Lung microvascular endothelial cell (primary cell): ENCODE measurements around the gene TNFRSF8. TPM values are rescaled to one million over a fixed set of nuclear protein-coding genes. Genes with fewer than 3 reads are reported as not detected.
A peak's percentile ranks its signal among the peaks of the same experiment; 100 is the strongest.

Experiments used
- DNase-seq, 2 donors: peaks; one replicate each; pipeline versions ENCODE4 v3.0.0 to v3.0.0-alpha.2; 2010; ENCODE audit warnings: low read depth in 2 of 2
- total RNA-seq: library from RNA; depleted of rRNA; stranded (reverse); fragments of >200 nt; gene quantifications from 2 replicates; pipeline ENCODE4 v1.2.1, GENCODE V29; 2014

TNFRSF8 gene
- total RNA-seq, 1 donor from 2014 or later = not detected

DNA sequence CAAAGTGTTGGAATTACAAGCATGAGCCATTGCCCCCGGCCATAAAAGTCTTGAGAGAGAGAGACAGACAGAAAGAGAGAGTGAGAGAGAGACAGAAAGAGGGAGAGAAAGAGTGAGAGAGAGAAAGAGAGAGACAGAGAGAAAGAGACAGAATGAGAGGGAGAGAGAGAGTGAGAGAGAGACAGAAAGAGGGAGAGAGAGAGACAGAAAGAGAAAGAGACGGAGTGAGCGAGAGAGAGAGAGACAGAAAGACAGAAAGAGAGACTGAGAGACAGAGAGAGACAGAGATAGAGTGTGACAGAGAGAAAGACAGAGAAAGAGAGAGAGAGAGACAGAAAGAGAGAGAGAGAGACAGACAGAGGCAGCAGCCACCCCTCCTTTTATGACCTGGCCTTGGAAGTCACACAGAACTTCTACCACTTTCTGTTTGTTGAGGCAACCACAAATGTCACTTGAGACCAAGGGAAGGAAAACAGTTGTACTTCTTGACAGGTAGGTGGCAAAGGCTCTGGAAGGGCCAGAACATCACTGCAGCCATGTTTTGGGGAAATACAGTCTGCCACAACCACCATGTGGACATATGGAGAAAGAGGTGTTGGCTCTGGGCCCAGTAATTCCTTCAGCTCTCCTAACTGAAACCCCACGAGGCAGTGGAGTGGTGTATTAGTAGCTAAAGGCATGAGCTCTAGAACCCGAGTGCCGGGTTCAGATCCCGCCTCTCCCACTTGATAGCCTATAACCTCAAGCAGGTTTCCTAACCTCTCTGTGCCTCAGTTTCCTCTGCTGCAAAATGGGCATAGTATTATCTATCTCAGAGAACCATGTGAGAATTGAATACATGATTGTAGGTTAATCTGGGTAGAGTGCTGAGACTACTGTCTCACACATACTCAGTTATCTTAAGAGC is 50.6 kb downstream of the TNFRSF8 start:
- DNase-seq = no peak

DNA sequence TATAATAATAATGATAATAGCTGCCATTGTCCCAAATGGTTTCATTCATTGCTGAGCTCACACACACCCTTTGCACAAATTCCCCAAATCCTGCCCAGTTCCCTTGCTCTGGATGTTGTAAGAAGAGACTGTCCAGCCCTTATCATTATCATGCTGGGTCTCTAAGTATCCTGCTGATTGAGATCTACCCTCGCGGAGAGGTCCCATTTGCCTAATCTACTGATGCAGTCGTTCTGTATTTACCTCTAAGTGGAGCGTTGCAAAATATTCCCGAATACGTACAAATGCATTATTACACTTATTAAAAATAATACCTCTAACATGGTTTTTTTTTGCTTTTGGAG is 51.2 kb downstream of the TNFRSF8 start:
- DNase-seq = no peak

DNA sequence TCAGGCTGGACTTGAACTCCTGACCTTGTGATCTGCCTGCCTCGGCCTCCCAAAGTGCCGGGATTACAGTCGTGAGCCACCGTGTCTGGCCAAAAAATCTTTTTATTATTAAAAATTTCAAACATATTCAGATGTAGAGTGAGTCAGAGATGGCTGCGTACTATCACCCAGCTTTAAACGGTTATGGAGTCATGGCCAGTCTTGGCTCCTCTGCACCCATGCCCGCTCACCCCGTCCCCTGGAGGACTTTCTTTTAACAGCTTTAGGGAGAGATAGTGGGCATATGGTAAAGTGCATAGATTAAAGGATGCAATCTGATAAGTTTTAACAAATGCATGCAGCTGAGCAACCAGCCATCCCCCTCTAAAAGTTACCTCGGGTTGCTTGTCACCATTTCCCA is 51.8 kb downstream of the TNFRSF8 start:
- DNase-seq = no peak

DNA sequence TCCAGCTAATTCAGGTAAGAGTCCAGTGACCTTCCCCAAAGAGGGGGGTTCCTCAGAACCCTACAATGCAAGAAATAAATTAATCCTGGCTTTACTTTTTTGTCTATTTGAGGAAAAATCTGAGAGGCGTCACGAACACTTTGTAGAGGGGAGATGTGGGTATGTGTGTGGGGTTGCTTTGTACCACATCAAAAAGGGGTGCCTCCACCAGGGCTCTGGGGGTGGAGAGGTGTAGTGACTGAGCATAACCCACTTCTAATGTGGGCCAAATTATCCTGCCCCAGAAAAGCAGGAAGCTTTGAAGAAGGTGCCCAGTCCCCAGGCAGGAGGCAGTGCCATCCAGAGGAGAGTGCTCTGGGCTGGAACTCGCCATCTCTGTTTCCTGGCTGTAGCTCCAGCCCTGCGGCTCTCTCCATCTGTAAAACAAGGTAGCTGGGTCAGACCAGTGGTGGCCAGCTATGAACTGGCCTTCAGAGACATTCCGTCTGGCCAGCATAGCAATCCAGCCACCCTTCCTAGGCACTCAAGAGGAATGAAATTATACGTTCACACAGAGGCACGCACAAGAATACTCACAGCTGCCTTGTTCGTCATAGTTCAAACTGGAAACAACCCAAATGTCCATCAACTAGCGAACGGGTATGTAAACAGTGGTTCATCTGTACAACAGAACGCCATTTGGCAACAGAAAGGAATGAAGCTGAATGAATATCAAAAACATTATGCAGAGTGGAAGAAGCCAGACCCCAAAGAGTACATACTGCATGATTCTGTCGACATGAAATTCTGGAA is 58.3 kb downstream of the TNFRSF8 start:
- DNase-seq = no peak

DNA sequence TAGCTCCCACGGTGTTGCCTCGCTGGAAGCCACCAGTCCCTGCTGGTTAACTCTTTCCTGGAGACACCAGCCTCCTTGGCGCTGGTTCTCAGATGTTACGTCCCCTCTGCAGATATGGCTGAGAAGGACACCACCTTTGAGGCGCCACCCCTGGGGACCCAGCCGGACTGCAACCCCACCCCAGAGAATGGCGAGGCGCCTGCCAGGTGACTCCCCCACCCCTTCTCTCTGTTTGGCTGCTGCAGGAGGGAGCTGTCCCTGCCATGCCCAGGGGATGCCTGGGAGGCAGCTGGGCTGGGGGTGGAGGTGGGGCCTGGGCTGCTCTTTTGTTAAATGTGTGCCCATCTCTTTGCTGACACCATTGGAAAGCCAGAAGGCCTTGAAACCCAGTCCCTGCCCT is 60.1 kb downstream of the TNFRSF8 start:
- no peak for DNase-seq

DNA sequence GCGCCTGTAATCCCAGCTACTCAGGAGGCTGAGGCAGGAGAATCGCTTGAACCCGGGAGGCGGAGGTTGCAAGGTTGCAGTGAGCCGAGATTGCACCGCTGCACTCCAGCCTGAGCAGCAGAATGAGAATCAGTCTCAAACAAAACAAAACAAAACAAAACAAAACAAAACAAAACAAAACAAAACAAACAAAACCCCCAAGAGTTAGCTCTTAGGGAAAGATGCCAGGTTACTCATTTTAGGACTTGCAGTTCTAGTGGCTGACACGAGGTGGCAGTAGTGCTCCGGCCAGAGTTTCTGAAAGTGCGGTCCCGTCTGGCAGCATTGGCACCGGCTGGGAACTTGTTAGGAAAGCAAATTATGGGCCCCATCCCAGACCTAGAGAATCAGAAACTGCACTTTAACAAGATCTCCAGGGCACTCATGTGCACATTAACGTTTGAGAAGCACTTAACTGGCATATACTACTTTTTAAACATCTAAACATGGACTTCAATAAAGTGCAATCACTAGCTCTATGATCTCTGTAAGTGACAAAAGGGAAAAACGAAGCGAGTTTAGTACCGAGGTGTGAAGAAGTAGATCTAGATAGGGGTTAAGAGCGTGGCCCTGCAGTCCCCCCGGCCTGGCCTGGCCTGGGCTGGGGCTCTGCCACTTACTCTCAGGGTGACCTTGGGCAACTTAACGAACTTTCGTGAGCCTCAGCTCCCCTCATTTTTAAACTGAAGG is 61.8 kb downstream of the TNFRSF8 start:
- DNase-seq = peak; percentile 73 to 81

DNA sequence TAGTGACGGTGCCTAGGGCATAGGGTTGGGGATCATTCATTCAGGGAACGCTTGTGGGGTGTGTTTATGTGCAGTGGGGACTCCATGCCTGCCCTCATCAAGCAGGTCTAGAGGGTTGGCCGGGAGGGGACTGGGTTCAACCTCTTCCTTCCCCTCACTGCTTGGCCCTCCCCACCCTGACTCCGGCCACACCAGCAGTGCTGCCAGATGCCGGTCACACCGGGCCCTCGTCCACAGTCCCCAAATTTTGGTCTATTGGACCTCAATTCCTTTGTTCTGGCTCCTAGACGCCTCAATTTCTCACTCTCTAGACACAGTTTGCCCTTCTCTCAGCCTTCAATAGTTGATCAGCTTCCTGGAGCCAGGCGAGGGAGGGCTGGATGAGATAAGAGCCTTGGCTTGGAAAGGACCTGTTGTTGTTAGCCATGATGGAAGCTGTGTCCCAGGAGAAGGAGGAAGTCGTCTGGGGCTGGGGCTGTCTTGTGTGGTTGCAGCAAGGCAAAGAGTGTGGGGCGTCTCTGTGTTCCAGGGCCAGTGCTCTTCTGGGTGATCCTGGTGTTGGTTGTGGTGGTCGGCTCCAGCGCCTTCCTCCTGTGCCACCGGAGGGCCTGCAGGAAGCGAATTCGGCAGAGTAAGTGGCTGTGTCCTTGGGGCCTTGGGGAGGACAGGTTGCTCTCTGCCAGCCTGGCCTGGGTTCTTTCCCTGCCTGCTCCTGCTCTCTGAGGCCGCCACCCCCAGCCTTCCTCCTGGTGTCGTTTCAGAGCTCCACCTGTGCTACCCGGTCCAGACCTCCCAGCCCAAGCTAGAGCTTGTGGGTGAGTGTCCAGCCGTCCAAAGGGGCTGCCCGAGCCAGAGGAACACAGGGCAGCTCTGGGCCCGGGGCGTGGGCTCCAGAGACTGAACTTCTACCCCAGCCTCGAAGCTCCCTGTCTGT is 62.6 kb downstream of the TNFRSF8 start:
- peak in 1 of 2 donors; percentile 29 for DNase-seq

DNA sequence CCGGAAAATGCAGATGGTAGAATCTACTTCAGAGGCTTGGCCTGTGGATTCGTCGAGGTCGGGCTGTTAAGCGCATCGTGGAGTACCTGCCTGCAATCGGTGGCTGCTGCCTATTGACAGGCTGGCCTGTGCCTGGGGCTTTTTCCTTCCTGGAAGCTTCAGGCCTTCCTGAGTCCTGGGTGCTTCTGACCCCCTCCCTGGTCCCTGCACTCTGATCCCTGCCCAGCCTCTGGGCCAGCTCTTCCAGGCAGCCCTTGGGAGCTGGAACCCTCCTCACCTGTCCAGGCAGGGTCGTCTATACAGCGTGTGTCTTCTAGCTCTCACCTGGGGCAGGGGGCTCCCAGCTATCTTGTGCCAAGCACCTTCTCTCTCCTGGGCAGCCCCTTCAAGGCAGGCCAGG is 63.7 kb downstream of the TNFRSF8 start:
- no peak for DNase-seq

DNA sequence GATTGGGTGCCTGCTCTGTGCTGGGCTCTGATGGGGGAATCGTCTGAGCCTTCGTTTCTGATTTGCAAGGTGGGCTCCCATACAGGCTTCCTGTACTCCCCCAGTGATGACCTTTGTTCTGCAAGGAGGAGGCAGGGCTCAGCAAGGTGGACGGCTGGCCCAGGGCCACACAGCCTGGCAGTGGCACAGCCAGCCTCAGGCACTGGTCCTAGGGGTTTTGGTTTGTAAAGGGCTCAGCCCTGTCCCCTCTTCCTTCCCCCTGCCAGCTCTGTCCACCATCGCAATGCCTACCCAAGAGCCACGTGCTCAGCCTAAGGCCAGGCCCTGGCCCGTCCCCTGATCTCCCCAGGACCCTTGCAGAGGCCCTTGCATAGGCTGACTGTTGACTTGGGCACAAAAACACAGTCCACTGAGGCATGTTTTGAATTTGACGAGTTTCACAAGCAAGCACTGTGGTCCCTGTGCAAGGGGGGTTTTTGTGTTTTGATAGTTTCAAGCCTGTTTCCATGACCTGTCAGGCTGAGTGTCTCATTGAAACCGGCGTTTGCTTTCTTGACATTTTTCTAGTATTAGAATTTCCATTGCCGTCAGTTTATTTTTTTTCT is 64.2 kb downstream of the TNFRSF8 start:
- no peak for DNase-seq

DNA sequence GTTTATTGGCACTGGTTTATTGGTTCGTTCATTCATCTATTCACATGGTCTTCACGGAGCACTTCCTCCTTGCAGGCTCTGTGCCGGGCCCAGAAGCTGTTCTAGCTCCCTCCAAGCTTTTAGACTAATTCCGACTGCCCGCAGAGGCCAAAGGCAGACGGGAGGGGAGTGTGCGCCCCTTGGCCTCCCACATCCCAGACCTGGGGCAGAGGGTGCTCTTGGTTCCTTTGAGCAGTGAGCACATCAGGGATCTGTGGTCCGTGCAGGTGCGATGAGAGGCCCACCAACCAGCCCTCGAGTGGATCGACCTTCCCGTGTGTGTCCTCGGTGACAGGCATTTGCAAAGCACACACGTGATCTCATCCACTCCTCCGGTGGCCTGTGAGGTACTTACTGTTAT is 65.0 kb downstream of the TNFRSF8 start:
- DNase-seq = no peak

DNA sequence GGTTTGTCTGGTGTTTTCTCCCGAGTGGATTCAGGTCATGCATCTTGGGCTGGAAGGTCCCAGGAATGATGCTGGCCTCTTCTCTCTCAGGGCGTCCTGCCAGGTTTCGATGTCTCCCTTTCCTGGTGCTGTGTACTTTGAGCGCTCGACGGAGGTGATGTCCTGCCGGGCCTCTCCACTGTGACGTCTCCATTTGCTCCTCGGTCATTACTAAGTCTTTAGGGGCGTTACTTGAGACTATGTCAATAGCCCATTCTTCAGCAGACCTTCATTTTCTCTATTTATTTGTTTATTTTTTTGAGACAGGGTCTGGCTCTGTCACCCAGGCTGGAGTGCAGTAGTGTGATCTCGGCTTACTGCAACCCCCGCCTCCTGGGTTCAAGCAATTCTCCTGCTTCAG is 66.5 kb downstream of the TNFRSF8 start:
- DNase-seq = no peak

DNA sequence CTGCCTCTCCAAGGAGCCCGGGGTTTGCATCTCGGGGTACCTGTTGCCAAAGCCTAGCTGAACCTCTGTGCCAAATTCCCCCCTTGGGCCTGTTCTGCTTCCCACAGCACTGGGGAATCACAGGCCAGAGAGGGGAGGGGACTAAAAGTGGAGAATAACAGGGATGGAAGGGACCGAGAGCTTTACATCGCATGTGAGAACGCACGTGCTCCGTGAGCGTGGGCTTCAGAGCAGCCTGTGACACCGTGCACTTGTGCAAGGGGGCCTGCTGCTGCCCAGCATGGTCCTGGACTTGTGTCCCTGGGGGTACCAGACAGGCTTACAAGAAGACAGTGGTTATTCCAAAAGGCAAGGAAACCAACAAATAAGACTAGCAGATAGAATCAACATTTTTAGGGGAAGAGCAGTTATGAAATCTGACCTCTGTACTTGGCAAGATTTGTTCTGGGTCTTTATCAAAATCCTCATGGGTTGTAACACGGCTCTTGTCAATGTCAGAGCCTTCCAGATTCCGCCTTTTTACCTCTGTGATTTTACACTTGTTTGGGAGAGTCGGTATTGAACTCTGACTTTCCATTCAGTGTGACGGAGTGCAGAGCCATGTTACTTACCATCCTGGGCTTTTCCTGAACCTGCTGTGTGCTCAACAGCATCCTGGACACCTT is 67.5 kb downstream of the TNFRSF8 start:
- DNase-seq = no peak

DNA sequence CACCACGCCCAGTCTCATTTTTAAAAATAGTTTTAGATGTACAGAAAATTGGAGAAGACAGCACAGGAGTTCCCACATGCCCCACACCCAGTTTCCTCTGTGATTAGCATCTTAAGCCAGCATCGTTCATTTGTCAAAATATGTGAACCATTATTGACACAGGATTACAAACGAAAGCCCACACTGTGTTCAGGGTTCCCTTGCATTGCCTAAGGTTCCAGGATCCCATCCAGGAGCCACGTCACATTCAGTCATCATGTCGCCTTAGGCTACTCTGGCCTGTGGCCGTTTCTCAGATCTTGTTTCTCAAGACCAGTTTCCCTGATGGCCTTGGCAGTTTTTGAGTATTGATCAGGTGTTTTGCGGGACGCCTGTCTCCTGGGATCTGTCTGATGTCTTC is 69.0 kb downstream of the TNFRSF8 start:
- DNase-seq = no peak

DNA sequence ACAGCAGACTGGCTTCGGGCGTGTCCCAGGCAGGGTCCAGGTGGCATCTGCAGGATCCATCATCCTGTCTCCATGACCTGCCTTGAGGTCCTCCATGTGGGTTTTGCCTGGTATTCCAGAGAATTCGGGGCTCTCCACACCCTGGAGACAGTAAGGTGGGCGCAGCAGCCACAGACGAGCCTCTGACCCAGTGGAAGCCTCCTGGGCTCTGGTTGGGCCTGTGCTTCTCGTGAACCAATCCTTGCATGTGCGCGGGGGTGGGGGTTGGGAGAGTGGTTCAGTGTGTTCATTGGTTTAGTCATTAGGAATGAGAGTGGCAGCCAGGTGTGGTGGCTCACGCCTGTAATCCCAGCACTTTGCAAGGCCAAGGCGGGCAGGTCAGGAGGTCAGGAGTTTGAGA is 71.6 kb downstream of the TNFRSF8 start:
- no peak for DNase-seq

DNA sequence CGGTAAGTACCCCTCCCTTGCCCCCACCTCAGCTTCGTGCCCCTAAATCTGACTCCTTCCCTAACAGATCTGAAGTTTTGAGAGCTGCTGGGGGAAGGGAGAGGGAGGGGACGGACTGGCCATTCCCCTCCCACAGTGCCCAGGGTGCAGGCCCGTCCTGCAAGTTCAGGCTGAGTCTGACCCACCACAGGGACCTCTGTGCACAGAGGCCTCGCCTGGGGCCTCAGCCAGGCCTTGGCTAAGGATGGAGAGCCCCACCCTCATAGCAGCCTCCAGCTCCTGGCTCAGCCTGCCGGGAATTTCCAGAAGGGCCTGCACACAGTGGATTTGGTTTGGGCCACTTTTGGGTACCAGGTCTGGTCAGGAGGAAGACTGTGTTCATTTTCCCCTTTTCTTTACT is 72.5 kb downstream of the TNFRSF8 start:
- DNase-seq = no peak

DNA sequence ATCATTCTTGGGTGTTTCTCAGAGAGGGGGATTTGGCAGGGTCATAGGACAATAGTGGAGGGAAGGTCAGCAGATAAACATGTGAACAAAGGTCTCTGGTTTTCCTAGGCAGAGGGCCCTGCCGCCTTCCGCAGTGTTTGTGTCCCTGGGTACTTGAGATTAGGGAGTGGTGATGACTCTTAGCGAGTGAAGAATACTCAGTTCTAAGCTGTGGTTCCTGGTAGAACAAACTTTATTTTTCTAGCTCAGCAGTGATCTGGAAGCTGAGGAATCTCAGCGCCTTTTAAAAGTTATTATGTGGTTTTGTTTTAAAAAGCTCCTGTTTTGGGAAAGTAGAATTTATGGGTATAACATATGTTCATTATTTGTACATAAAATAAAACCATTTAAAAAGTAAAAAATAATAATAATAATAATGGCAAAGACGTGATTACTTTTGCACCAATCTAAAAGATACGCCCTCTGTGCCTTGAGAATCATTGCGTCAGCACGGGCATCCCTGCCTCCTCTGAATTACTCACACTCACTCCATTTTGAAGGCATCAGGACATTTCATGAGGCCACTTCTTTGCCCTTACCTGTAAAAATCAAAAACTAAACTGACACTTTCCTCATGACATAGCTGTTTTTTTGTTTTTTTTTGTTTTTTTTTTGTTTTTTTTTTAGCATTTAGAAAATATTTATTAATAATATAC is 74.0 kb downstream of the TNFRSF8 start:
- DNase-seq = no peak

DNA sequence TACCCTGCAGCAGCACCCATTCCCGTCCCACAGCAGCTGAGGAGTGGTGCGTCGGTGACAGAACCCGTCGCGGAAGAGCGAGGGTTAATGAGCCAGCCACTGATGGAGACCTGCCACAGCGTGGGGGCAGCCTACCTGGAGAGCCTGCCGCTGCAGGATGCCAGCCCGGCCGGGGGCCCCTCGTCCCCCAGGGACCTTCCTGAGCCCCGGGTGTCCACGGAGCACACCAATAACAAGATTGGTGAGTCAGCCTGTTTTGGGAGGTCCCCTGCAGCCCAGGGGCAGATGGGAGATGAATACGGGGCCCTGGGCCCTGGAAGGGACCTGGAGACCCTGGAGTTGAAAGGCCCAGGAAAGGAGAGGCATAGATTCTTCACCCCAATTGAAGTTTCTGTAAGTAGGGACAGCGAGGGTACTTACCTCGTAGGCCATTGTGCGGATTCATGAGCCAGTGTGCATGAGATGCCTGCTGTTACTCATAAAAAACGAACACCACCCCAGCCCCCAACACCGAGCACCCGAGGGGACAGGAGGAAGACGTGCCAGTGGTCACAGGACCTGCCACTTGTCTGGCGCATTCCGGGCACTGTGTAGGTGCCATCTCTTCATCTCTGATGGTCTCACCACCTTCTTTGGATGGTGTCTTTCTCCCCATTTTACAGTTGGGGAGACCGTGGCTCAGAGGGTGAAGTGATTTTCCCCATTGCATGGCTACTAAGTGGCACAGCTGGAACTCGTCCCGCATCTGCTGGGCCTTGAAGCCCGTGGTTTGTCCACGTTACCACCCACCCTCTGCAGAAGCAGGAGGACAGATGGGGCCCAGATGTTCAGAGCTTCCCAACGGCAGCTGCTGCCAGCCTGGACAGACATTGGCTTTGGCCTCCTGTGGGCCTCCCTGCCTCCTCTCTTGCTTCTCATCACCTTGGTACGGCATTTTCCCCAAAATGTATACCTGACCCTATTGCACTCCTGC is 75.4 kb downstream of the TNFRSF8 start:
- DNase-seq = no peak

DNA sequence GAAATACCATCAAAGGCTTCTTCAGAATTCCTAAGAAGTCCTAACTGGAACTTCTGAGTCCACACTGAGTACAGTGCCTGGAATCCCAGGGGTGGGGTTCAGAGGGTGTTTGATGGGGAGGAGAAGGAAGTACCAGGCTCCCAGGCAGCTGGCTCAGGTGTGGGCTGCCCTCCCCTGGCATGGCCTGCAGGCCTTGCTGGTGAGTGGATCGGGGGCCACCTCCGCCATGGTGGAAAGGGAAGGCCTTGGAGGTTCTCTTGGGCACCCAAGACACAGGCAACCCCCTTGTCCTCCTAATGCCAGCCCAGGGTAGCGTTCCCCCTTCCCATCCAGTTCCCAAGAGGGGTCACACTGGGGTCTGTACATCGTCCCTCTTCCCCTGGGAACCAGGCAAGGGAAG is 76.9 kb downstream of the TNFRSF8 start:
- no peak for DNase-seq
